NOMO-1 (cell line): ENCODE data around the gene XRCC6.
A peak's percentile ranks its signal among the peaks of the same experiment; 100 is the strongest.
"Not testable (repeated sequence)": the region's sequence is repeated elsewhere in the genome, so short reads cannot be mapped to it uniquely, and the experiment has no call there.

ENCODE experiments used
- DNase-seq, 2 experiments: peaks; one replicate each; lab custom pipeline; 2025; ENCODE audit not compliant: unreplicated experiment in 2 of 2; lab: John Stamatoyannopoulos, UW

The XRCC6 gene

GRCh38 chr22:41598081-41598480, 23.0 kb upstream of the XRCC6 start:
- no peak for DNase-seq

DNA sequence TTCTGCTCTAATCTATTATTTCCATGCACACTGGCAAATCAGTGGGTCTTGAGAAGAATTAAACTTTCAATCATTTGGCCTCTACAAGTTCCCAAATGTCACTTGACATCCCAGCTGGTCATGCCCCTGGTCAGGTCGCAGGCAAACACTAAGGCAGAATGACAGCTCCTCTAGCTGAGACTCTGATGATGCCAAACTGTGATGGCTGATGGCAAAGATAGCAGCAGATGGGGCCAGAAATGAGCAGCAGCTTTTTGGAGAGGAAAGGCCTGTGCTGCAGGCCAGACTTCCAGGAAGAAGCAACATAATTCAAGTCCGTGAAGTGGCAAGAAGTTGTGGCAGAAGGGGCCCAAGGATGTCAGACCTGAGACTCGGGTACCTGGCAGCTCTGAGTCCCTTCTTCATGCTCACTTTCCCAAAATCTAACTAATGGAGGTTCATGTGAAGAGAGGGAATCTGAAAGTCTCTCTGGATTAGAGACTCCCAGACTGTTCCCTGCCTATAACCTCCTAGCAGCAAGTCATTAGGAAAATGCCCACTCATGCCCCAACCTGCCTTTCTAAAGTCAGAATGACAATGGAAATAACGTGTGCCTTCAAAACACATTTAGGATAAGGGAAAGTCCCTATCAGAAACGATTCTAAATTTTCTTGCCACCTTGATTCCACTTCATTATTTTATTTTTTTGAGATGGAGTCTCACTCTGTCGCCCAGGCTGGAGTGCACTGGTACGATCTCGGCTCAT, 22.0 kb upstream of the XRCC6 start:
- no peak for DNase-seq

GRCh38 chr22:41600976-41601375, 20.1 kb upstream of the XRCC6 start:
- DNase-seq, result no peak

DNA sequence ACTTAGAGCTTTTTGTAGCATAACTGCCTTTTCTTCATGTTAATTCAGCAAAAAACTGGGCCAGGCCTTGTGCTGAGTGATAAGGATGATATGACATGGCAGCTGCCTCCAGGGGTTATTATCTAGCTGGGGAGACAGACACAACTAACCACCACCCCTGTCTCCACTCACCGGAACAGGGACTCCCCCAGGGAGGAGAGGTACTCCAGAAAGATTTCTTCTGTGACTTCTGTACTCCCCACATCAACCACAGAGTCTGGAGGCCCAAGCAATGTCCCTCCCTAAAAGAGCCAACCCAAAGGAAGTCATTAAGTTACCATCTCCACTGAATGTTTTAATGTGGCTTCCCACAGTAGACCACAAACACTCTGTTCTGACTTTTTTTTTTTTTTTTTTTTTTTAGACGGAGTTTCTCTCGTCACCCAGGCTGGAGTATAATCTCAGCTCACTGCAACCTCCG, 17.2 kb upstream of the XRCC6 start:
- DNase-seq, result peak in 1 of 2 experiments; percentile 16

- DNase-seq, result no peak
These were observed 12.7 kb upstream of the XRCC6 start for GRCh38 chr22:41608386-41608785.

DNA sequence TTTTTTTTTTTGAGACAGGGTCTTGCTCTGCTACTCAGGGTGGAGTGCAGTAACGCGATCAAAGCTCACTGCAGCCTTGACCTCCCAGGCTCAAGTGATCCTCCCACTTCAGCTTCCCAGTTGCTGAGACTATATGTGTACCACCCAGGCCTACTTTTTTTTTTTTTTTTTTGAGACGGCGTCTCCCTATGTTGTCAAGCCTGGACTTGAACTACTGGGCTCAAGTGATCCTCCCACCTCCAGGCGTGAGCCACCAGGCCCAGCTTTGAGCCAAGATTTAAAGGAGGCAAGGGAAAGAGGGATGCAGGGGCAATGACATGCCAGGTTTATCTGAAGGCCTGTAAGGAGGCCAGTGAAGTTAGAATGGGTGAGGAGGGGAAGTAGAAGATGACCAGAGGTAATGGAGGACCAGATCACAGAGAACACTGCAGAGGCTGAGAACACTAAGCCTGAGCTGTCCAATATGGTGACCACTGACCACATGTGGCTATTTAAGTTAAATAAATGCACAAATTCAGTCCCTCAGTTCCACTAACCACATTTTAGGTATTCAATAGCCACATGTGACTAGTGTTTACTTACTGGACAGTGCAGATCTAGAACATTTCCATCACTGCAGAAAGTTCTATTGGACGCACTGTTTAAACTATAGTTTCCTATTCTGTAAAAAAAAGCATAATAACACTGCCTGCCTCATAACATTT, 8.3 kb upstream of the XRCC6 start:
- no peak for DNase-seq

DNA sequence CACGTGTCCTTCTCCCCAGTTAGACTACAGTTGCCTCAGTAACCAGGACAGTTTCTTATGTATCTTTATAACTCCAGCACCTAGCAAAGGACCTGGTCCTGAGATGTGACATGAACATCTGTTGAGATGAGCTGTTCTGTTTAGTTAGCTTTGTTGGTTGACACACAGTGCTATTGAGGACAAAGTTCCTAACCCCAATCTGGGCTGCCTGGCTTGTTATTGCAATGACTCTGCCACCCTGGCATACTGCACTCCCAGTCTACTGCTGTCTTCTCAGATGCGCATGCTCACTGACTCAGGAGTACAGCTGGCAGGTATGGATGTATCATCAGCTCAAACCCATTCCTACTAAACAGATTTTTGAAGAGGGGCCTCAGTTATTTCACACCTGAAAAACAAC, 7.6 kb upstream of the XRCC6 start:
- no peak for DNase-seq

DNA sequence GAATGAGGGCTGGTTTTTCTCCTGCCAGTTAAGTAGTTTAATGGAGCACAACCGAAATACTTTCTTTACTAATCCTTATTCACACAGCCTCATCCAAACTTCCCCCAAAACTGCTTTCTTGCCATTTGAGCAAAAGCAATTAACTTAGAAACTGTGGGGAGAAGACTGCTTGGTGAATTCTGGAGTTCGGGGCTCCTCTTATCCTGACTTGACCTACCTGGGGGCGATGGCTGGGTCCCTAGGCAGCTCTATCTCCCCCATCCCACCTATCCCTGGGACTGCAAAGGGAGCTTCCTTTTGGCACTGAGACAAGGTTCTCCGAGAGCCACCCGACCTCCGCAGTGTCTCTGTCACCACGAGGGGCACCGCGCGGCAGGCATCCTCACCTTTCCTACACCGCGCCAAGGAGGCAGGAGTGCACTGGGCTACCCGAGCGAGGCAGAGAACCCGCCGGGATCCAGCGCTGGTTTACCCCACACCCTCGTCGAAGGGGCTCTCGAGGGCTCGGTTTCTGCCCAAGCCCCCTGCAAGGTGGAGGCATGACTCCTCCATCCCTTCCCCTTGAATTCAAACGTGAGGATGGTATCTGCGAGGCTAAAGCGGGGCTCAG, 1.0 kb upstream of the XRCC6 start:
- peak; percentile 22 to 31 for DNase-seq

GRCh38 chr22:41620589-41621098, 451 bp upstream of the XRCC6 start, which contains the start of gene DESI1:
DESI1 (minus strand) TSS chr22:41621043; CDS start chr22:41620839, 204 bp downstream.
- peak; percentile 31 for DNase-seq

GRCh38 chr22:41621911-41622179, 750 bp downstream of the XRCC6 start:
- no peak for DNase-seq

GRCh38 chr22:41625577-41625976, 4.5 kb downstream of the XRCC6 start:
- DNase-seq, result no peak

DNA sequence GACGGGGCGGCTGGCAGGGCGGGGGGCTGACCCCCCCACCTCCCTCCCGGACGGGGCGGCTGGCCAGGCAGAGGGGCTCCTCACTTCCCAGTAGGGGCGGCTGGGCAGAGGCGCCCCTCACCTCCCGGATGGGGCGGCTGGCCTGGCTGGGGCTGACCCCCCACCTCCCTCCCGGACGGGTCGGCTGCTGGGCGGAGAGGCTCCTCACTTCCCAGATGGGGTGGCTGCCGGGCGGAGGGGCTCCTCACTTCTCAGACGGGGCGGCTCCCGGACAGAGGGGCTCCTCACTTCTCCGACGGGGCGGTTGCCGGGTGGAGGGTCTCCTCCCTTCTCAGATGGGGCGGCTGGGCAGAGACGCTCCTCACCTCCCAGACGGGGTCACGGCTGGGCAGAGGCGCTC, 10.0 kb downstream of the XRCC6 start:
- not testable (repeated sequence) for DNase-seq

DNA sequence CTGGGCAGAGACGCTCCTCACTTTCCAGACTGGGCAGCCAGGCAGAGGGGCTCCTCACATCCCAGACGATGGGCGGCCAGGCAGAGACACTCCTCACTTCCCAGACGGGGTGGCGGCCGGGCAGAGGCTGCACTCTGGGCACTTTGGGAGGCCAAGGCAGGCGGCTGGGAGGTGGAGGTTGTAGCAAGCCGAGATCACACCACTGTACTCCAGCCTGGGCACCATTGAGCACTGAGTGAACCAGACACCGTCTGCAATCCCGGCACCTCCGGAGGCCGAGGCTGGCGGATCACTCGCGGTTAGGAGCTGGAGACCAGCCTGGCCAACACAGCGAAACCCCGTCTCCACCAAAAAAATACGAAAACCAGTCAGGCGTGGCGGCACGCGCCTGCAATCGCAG, 10.5 kb downstream of the XRCC6 start:
- not testable (repeated sequence) for DNase-seq

DNA sequence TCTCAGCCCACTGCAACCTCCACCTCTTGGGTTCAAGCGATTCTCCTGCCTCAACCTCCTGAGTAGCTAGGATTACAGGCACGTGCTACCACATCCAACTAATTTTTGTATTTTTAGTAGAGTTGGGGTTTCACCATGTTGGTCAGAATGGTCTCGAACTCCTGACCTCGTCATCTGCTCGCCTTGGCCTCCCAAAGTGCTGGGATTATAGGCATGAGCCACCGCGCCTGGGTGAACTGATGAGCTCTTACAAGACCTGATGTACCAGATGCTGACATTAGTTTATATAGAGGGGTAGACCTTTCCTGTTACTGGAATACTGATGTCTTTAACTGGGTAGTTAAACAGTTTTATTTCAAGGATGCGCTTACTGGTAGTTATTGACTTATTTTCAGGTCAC, 13.5 kb downstream of the XRCC6 start:
- not testable (repeated sequence) for DNase-seq

DNA sequence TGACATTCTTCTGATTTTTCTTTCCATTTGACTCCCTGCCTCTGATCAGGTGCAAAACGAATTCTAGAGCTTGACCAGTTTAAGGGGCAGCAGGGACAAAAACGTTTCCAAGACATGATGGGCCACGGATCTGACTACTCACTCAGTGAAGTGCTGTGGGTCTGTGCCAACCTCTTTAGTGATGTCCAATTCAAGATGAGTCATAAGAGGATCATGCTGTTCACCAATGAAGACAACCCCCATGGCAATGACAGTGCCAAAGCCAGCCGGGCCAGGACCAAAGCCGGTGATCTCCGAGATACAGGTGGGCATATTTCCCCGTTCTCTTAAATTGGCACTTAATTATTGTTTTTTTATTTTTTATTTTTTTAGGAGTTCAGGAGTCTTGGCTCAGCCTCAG, 15.4 kb downstream of the XRCC6 start:
- no peak for DNase-seq

DNA sequence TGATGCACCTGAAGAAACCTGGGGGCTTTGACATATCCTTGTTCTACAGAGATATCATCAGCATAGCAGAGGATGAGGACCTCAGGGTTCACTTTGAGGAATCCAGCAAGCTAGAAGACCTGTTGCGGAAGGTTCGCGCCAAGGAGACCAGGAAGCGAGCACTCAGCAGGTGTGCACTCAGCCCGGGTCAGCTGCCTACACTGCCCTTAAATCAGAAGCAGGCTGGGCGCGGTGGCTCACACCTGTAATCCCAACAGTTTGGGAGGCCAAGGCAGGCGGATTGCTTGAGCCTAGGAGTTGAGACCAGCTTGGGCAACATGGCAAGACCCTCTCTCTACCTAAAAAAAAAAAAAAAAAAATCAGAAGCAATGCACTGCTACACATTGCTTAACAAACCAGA, 16.5 kb downstream of the XRCC6 start:
- DNase-seq, result not testable (repeated sequence)

- no peak for DNase-seq
These were observed 17.0 kb downstream of the XRCC6 start for GRCh38 chr22:41638124-41638523.

DNA sequence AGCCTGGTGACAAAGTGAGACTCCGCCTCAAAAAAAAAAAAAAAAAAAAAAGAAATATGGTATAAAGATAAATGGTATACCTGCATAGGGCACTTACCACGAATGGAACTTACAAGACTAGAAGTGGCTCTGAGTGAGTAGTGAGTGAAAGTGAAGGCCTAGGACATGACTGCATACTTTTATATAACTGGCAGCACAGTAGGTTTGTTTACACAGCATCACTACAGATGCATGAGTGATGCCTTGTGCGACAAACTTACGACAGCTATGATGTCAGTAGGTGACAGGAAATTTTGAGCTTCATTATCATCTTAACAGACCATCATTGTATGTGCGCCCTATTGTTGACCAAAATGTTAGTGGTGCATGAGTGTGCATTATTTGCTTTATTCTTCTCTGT, 17.7 kb downstream of the XRCC6 start:
- no peak for DNase-seq

- DNase-seq, result no peak
These were observed 20.8 kb downstream of the XRCC6 start for GRCh38 chr22:41641854-41642253.

DNA sequence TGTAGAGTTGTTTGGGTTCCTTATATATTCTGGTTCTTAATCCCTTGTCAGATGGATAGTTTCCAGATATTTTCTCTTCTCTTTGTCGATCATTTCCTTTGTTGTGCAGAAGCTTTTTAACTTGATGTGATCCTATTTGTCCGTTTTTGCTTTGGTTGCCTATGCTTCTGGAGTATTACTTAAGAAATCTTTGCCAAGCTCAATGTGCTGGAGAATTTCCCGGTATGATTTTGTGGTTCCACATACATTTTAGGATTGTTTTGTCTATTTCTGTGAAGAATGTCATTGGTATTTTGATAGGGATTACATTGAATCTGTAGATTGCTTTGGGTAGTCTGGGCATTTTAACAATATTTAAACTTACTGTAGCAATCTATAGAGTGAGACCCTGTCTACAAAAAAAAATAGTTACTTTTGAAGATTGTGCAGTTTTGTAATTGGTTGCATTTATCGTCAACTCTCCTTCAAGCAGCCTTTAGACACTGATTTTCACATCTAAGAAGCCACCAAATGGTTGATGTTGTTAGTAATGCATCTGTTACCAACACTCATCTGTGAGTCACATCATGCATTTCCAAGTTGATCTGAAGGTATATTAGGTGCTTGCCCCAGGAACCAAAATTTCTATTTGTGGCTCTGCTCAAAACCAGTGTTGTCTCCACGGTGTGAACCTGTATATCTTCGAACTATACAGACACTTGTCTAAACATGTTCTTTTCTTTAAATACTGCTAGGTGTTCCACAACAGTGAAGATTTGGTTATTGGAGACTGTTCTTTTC, 21.4 kb downstream of the XRCC6 start:
- no peak for DNase-seq

DNA sequence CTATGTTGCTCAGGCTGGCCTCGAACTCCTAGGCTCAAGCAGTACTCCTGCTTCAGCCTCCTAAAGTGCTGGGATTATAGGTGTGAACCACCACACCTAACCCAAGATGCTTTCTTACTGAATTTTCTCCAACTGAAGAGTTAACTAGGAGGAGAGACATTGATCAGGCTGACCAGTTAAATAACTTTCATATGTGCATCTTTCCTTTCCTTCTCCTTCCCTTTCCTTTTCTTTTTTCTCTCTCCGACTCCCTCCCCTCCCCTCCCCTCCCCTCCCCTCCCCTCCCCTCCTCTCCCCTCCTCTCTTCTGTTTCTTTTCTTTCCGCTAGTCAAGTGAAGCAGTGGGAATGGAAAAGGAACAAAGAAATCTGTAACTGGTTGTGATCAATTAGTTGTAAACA, 26.7 kb downstream of the XRCC6 start:
- DNase-seq, result no peak
